GM19043 (cell line): ENCODE data around the gene ARID5B.

ENCODE experiments used
- ATAC-seq: cut with Tn5 transposase; IDR thresholded peaks from one replicate; pipeline ENCODE4 v1.9.1; 2021; ENCODE audit warnings: low read depth; ENCODE audit not compliant: unreplicated experiment

ARID5B gene

DNA sequence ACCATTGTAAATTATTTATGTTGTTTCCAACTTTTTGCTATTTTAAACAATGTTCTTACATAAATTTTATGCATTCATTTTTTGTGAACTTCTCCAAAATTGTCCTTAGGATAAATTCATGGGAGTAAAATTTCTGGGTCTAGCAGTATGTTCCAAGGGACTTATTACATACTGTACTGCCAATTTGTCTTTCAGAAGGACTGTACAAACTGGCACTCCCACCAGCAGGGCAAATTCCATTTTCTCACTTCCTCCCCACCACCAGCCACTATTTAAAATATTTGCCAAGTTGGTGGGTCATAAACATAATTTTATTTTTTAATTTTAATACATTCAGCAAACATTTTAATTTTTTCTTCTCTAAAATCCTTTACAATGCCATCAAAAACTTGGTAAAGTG lies 13.7 kb upstream of the ARID5B start:
- no peak for ATAC-seq

- no peak for ATAC-seq
Observed at GRCh38 chr10:61888744-61889143, 12.8 kb upstream of the ARID5B start.

GRCh38 chr10:61890430-61890829 lies 11.1 kb upstream of the ARID5B start:
- ATAC-seq: no peak

DNA sequence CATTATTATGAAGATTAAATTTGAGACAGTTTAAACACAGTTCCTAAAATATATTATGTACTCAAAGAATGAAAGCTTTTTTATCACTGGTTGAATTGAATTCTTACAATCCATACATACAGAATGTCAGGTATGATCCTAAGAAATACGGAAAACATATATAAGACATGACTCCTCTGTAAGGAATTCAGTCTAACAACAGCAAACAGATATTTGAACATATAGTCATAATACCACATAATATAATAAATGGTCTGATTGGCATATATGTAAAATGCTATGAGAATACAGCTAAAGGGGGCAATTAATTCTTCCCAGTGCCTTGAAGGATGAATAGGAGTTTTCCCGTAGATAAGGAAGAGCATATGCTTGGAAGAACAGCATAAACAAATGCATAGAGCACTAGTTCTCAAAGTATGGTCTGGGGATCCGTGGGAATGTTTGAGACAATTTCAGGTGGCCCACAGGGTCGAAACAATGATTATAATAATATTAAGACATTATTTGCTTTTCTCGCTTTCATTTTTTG lies 10.6 kb upstream of the ARID5B start:
- no peak for ATAC-seq

GRCh38 chr10:61891906-61892585 lies 9.5 kb upstream of the ARID5B start:
- no peak for ATAC-seq

DNA sequence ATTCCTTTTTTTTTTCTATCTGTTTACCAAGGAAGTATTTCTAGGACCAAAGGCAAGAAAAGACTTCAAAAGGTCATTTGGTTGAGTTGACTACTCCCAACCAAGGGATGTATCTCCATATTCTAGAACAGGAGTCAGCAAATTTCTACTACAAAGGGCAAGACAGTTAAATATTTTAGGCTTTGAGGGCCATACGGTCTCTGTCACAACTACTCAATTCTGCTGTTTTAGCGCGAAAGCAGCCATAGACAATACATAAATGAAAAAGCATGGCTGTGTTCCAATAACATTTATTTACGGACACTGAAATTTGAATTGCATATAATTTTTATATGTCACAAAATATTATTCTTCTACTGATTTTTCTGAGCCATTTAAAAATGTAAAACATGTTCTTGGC lies 8.5 kb upstream of the ARID5B start:
- ATAC-seq: no peak

GRCh38 chr10:61894133-61894532 lies 7.4 kb upstream of the ARID5B start:
- no peak for ATAC-seq

DNA sequence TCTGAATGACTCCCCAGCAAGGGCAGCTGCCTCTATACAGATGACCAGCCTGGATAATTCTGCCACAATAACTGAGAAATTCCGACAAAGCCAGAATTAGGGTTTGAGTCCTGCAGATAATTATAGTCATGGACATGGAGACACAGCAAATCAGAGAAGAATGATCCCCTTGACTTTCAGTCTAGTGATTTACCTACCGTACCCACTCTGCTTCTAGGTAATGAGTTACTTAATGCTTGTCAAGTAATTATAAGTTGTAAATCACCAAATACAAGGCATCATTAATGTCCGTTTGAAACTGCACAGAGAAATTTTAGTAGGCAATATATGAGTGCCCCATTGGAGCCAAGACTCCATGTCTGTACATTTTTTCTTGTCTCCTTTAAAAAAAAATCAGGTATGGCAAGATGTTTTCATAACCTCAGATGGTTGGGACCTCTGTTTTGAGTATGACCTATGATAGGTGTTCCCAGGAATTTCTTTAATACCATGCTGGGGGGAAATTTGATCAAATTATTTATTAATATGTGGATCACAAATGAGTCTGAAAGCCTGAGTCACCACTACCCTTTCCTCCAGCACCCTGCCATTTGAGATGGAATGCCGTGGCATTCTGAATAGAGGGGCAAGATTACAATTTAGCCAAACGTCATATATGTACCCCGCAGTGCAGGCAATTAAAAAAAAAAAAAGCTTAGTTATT lies 5.5 kb upstream of the ARID5B start:
- ATAC-seq: no peak

- peak; percentile 55 for ATAC-seq
Observed at GRCh38 chr10:61896854-61897661, 4.4 kb upstream of the ARID5B start.

GRCh38 chr10:61897671-61898434 lies 3.6 kb upstream of the ARID5B start:
- no peak for ATAC-seq

DNA sequence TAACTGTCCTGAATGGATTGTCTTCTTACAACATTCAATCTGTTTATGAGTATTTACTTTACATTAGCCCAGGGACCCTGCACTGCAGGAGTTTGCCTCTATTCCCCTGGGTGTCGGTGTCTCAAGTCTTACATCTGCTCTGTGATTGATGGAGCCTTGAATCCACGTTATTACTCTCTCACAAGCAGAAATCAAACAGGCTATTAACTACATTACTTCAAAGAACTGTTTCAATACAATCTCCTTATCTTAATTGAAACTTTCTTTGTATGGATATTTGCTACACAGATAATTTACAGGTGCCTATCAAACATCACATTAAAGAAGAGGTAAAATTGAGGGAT lies 3.1 kb upstream of the ARID5B start:
- no peak for ATAC-seq

DNA sequence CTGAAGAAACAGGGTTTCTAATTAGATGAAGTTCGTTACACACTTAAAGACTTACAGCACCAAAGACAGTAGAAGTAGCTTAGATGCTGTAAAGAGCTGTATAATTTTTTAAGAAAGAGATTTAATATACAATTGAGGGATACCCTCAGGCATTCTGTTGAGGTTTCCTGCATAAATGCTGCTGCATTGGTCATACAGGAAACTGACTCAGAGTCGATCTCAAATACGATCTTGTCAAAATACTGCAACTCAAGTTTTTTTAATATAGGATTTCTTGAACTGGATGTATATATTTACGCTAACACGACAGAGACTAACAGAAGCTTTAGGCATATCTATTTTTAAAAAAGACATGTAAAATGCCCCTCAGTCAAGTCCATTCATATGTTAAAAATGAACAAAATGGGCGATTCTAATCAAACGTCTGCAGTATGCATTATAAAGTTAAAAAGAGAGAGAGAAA lies 2.4 kb upstream of the ARID5B start:
- ATAC-seq: no peak

DNA sequence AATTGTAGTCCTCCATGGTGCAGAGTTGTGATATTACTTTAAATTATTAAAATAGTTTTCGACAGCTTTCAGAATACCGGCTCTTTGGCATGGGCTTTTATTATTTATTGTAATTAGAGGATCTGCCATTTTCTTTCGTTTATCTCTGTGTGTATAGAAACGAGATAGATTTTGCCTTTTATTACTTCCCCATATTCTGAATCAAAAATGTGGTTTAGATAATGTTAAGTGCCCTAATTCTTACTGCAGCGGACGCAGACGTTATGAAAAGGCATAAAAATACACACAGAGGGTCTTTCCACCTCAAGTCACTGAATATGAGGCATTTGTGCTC lies 1.9 kb upstream of the ARID5B start:
- no peak for ATAC-seq

- peak; percentile 41 for ATAC-seq
Observed at GRCh38 chr10:61899997-61900828, 1.3 kb upstream of the ARID5B start.

- ATAC-seq: no peak
Observed at GRCh38 chr10:61901829-61902444, 438 bp downstream of the ARID5B start.

DNA sequence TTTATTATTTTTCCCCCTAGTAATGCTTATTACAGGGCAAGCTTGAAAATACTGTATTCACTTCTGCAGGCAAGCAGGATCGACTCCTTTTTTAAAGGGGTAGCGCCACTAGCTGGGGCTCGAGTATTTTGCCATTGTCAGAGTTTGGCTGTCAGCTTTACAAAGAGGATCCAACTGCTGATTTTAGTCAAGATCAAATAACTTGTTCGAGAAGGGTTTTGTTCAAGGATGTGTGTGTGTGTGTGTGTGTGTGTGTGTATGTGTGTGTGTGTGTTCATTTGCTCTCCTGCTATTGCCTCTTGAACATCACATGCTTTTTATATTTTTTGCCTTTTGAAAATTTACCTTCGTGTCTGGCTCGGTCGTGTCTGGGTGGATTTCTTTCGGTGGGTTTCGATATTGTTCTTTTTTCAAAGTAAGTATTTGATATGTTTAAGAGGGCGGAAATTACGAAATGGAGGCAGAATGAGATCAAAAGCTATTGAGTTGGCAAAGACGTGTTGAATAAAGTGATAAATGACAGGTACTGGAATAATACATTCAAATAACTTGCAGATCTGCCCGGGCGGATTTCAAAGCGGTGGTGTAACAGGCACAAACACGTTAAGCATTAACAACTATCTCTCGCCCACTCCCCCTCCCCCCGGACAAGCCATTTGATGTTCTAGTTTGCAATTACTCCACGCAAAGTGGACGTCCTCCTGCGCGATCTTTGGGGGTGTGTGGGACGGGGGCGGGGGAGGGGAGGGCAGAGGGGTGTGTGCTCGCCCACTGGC lies 1.1 kb downstream of the ARID5B start:
- peak; percentile 2 for ATAC-seq

- ATAC-seq: peak; percentile 35
Observed at GRCh38 chr10:61903221-61903927, 1.9 kb downstream of the ARID5B start.

GRCh38 chr10:61903928-61904344 lies 2.4 kb downstream of the ARID5B start:
- no peak for ATAC-seq
